Measurements from ENCODE around the gene HAUS8.
"Not testable (repeated sequence)": the region's sequence is repeated elsewhere in the genome, so short reads cannot be mapped to it uniquely, and the experiment has no call there.

Gene HAUS8, protein sequence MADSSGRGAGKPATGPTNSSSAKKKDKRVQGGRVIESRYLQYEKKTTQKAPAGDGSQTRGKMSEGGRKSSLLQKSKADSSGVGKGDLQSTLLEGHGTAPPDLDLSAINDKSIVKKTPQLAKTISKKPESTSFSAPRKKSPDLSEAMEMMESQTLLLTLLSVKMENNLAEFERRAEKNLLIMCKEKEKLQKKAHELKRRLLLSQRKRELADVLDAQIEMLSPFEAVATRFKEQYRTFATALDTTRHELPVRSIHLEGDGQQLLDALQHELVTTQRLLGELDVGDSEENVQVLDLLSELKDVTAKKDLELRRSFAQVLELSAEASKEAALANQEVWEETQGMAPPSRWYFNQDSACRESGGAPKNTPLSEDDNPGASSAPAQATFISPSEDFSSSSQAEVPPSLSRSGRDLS

DNA sequence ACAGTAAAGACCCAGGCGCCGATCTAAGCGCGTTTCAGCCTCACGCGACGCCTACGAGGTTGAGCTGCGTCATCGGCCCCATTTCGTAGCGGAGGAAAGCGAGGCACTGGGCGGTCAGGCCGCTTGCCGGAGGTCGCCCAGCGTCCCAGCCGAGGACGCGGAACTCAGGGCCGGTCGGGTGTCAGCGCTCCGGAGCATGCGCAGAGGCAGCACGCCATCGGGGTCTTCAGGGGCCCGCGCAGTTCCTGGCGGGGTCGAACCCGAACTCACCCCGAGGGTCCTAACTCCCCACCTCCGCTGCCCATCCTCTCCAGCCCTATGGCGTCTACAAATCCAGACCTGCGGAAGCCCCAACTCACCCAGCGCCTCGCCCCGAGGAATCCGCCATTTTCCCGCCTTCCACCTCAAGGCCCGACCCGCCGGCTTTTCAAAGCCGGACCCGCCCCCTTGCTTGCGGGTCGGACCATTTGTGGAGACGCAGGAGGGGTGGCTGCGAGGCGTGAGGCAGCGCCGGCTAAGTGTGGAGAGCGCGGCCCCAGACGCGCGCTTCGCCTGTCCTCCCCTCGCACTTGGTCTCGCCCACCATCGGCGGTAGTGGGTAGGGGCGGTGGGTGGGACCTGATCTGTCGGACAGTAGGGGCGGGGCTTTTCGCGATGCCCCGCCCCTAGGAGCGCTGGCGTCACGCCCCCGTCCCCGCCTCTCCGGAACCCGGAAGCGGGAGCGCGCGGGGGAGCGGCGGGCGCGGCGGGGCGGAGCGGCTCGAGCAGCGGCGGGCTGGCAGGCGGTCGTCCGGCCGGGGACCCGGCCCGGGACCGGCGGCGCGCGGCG lies at the start of gene HAUS8, which contains the start of gene MYO9B:
HAUS8 (minus strand) TSS at position 418 of the 829 bp plus-strand sequence; CDS start at position 388, 30 bp downstream.
MYO9B (plus strand) TSS at position 743 of the 829 bp plus-strand sequence. CDS start 25,941 bp downstream, outside the sequence.
- peak; percentile 95 for DNase-seq

GRCh38 chr19:17124025-17124424 lies 48.8 kb upstream of the HAUS8 start:
- no peak for DNase-seq

GRCh38 chr19:17123041-17123440 lies 47.8 kb upstream of the HAUS8 start:
- no peak for DNase-seq

GRCh38 chr19:17121736-17122293 lies 46.6 kb upstream of the HAUS8 start:
- no peak for DNase-seq

GRCh38 chr19:17118957-17119356 lies 43.7 kb upstream of the HAUS8 start:
- no peak for DNase-seq

DNA sequence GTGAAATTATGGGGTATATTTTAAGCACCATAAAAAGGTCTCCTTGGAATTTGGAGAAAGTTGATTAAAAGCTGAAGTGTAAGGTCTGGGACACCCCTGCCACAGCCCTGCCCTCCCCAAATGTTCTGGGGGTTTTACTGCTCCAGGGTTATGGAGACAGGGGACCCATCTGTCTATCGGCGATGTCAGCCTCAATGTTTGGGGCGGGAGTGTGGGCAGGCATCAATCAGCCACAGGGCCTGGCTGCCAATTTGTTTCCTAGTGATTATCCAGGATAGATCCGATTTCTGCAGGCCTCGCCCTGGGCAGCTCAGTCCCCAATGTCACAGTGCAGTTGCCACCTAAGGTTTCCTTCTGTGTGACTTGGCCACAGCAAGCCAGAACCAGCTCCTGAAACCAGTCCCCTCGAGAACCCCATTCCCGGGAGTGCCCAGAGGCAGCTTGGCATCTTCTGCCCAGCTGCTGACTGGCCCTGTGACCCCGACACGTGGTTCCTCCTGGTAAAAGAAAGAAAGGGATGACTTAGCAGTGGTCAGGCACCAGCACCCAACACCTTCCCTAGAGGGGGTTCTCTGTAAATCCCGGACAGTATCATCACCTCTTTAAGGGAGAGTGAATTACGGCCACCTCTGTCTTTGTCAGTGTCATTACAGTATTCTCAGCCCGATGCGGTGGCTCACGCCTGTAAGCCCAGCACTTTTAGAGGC lies 41.9 kb upstream of the HAUS8 start:
- DNase-seq: no peak

GRCh38 chr19:17114414-17114831 lies 39.2 kb upstream of the HAUS8 start:
- no peak for DNase-seq

DNA sequence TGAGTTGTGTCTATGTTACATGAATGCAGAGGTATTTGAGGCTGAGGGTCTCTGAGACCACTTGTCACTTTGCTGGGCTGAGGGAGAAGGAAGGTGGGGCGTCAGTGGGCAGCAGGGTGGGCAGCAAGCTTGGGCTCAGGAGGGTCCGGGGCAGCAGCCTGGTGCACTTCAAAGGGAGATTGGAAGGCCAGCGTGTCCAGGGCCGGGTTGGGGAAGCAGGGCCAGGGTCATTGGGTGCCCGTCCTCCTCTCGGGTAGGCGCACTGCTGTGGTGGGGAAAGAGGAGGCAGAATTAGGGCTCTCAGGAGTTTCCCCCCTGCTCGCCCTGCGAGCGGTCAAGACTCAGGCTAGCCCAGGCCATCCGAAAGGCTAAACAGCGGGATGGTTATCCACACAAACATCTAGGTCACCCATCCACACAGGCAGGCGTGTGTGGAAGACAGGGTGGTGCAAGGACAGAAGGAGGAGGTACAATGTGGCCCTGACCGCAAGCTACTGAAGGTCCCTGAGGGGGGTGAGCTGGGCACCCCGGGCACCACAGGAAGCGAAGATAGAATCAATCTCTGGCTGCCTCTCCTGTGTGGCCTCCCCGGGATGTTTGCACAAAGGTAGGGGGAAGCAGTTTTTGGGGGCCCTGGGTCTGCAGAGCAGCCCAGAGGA lies 38.0 kb upstream of the HAUS8 start:
- DNase-seq: no peak

DNA sequence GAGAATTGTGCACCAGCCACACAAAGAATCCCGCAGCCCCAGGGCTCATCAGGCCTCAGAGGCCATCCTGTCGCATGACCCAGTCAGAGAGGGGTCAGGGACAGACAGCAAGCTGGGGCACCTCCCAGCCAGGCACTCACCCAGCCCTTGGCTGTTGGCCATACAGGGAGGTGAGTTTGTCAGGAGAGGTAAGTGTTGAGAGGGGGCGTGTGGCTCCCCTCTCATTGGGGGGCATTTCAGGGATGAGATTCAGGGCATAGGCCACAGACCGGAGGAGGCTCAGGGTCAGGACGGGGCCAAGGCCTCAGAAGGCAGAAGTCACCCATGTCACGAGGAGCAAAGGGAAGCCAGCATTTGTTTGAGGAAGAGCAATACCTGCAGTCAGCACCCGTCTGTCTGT lies 37.4 kb upstream of the HAUS8 start:
- DNase-seq: no peak

GRCh38 chr19:17112271-17112670 lies 37.0 kb upstream of the HAUS8 start:
- no peak for DNase-seq

- no peak for DNase-seq
Observed at GRCh38 chr19:17111766-17112165, 36.5 kb upstream of the HAUS8 start.

DNA sequence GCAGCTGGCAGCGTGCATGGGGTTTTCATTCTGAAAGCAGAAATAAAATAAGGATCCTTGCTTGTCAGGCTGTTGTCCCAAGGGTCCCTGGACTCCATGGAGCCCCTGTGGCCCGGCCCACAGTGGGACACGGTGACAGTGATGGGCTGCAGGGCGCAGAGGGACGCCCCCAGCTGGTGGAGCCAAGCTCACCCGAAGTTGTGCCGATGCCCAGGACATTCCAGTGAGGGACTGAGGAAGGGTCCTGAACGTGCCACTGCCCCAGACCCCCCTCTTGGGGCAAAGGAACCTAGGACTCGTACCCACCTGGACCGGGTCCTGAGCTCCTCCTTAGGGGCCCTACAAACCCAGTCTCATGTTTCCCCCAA lies 35.3 kb upstream of the HAUS8 start:
- no peak for DNase-seq

GRCh38 chr19:17109962-17110598 lies 34.8 kb upstream of the HAUS8 start:
- DNase-seq: no peak

DNA sequence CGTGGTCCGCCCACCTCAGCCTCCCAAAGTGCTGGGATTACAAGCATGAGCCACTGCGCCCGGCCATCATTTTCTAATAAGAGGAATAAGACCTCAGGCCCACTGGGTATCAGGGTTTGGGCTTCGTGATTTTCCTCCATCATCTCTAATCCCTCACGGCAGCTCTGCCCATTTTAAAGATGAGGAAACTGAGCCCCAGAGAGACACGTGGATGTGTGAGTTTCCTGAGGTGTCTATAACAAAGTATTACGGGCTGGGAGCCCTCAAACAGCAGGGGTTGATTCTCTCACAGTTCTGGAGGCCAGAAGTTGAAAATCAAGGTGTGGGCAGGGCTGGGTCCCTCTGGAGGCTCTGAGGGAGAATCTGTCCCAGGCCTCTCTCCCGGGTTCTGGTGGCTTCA lies 34.0 kb upstream of the HAUS8 start:
- no peak for DNase-seq

DNA sequence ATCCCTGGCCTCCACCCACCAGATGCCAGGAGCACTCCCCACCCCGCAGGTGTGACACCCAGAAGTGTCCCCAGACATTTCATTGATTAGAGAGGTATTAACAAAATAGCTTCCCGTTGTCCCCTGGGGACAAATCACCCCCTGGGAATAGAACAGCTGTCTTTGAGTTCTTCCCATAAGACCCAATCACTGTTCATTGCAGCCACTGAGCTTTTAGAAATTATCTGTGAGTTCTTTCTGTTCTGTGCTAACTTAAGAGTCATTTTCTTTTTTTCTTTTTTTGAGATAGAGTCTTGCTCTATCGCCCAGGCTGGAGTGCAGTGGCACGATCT lies 33.2 kb upstream of the HAUS8 start:
- DNase-seq: no peak

- DNase-seq: no peak
Observed at GRCh38 chr19:17107546-17108452, 32.5 kb upstream of the HAUS8 start.

- not testable (repeated sequence) for DNase-seq
Observed at GRCh38 chr19:17106964-17107363, 31.7 kb upstream of the HAUS8 start.

DNA sequence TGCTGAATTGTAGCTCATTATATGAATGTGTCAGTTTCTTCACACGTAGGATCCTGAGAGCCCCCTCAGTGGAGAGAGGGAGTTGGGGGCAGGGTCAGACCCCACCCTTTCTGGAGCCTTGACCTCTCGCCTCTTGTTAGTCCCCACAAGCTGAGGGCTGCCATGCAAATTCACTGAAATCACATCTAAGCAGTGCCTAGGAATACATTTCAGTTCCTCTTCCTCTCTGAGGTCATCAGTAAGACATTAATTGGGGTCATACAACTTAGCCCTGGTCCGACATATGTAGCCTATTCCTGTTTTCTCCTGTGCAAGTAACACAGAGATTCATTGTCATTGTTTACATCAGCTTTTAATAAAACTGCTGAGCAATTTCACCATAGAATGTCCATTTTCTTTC lies 30.3 kb upstream of the HAUS8 start:
- no peak for DNase-seq

- DNase-seq: no peak
Observed at GRCh38 chr19:17104679-17105078, 29.4 kb upstream of the HAUS8 start.

GRCh38 chr19:17103177-17103576 lies 27.9 kb upstream of the HAUS8 start:
- DNase-seq: no peak
